Smooth muscle cell (in vitro differentiated cells): ENCODE results near the gene ARHGEF37. TPM values are rescaled to one million over a fixed set of nuclear protein-coding genes. Genes with fewer than 3 reads are reported as not detected.
"Not testable (repeated sequence)": the region's sequence is repeated elsewhere in the genome, so short reads cannot be mapped to it uniquely, and the experiment has no call there.

Source experiments
- DNase-seq: peaks from one replicate; lab custom pipeline; 2025; ENCODE audit not compliant: unreplicated experiment; lab: John Stamatoyannopoulos, UW
- H2AFZ ChIP-seq: fragments of 200-600 bp; sonication (generic); 2 replicates; pipeline ENCODE4 v1.6.0; 2016; ENCODE audit warnings: antibody characterized with exemption, low read depth, mild to moderate bottlenecking
- H3F3A ChIP-seq: fragments of 200-600 bp; sonication (generic); 2 replicates; pipeline ENCODE4 v1.6.0; 2017; ENCODE audit warnings: antibody characterized with exemption, low read depth
- H3K27ac ChIP-seq: fragments of 200-600 bp; sonication (generic); 2 replicates; pipeline ENCODE4 v1.5.1; 2016; ENCODE audit warnings: low read depth, mild to moderate bottlenecking
- H3K27me3 ChIP-seq: fragments of 200-600 bp; sonication (generic); 2 replicates; pipeline ENCODE4 v1.6.1; 2016; ENCODE audit warnings: low read depth, mild to moderate bottlenecking
- H3K36me3 ChIP-seq: fragments of 200-600 bp; sonication (generic); 2 replicates; pipeline ENCODE4 v1.5.1; 2016; ENCODE audit warnings: low read depth
- H3K4me1 ChIP-seq: fragments of 200-600 bp; sonication (generic); 2 replicates; pipeline ENCODE4 v1.5.1; 2016; ENCODE audit warnings: low read depth
- H3K4me2 ChIP-seq: fragments of 200-600 bp; sonication (generic); 2 replicates; pipeline ENCODE4 v1.6.0; 2016; ENCODE audit warnings: mild to moderate bottlenecking
- H3K4me3 ChIP-seq: fragments of 200-600 bp; sonication (generic); 2 replicates; pipeline ENCODE4 v1.5.1; 2016; ENCODE audit warnings: mild to moderate bottlenecking
- H3K79me2 ChIP-seq: fragments of 200-600 bp; sonication (generic); 2 replicates; pipeline ENCODE4 v1.6.0; 2016; ENCODE audit warnings: low read depth, mild to moderate bottlenecking
- H3K9ac ChIP-seq: fragments of 200-600 bp; sonication (generic); 2 replicates; pipeline ENCODE4 v1.6.0; 2016; ENCODE audit warnings: low read depth
- H3K9me3 ChIP-seq: fragments of 200-600 bp; sonication (generic); replicated peaks from 2 replicates; pipeline ENCODE4 v1.5.1; 2016; ENCODE audit warnings: low read depth
- H4K20me1 ChIP-seq: fragments of 200-600 bp; sonication (generic); 2 replicates; pipeline ENCODE4 v1.6.0; 2016; ENCODE audit warnings: low read depth
- CTCF ChIP-seq: fragments of 200-600 bp; sonication (generic); IDR thresholded peaks from 2 replicates; pipeline ENCODE4 v1.5.1; 2017; ENCODE audit warnings: borderline replicate concordance, mild to moderate bottlenecking, antibody characterized with exemption; ENCODE audit not compliant: insufficient read depth, poor library complexity, severe bottlenecking
- WGBS: methylation state at CpG from one replicate; pipeline ENCODE4 v1.1.7; 2016; ENCODE audit warnings: low lambda C conversion rate; 5-methylcytosine and 5-hydroxymethylcytosine counted together
- polyA plus RNA-seq: library from polyadenylated mRNA; unstranded; fragments of >200 nt; fragmentation: Nextera tagmentation; extraction: Ambion mirVana; gene quantifications from 2 replicates; pipeline ENCODE4 v1.2.1, GENCODE V29; 2016
- total RNA-seq: library from RNA; depleted of rRNA; stranded (reverse); fragments of >200 nt; gene quantifications from 2 replicates; pipeline ENCODE4 v1.2.3, GENCODE V29; 2014

ARHGEF37 gene
- total and polyA plus RNA-seq, 2 experiments from 2014 or later, result 0.70 to 1.4 TPM

- no peak for TF ChIP-seq CTCF
- Histone ChIP-seq H3K36me3 (no peaks in the 10 kb centered on the region), H3K9me3 (no peaks in the 10 kb centered on the region), H3K4me1 (no peaks in the 10 kb centered on the region), H3K4me2 (no peak overlapping the region), H3F3A (no peaks in the 10 kb centered on the region), H3K4me3 (no peak overlapping the region), H3K27ac (no peak overlapping the region), H3K27me3 (peaks cover 17% of the 10 kb centered on the region), H3K9ac (no peak overlapping the region), H3K79me2 (no peaks in the 10 kb centered on the region), H4K20me1 (no peaks in the 10 kb centered on the region), H2AFZ (no peak overlapping the region)
- DNase-seq, result no peak
- 83% methylated on average over 5 of the region's 5 CpGs for WGBS
These were observed 13.1 kb downstream of the ARHGEF37 start for GRCh38 chr5:149594206-149594895.

GRCh38 chr5:149595105-149595504, 13.8 kb downstream of the ARHGEF37 start:
- WGBS, result 75% methylated on average over 3 of the region's 3 CpGs
- not testable (repeated sequence) for H3F3A ChIP-seq, DNase-seq, H2AFZ ChIP-seq, H3K4me3 ChIP-seq, H3K9me3 ChIP-seq, H3K36me3 ChIP-seq, H3K79me2 ChIP-seq, H4K20me1 ChIP-seq, H3K4me2 ChIP-seq, H3K9ac ChIP-seq, H3K27ac ChIP-seq, H3K4me1 ChIP-seq
- peaks cover 17% of the 10 kb centered on the region for H3K27me3 ChIP-seq

- Histone ChIP-seq H2AFZ (no peak overlapping the region), H3K9me3 (no peaks in the 10 kb centered on the region), H3K79me2 (no peaks in the 10 kb centered on the region), H3F3A (no peaks in the 10 kb centered on the region), H3K36me3 (no peaks in the 10 kb centered on the region), H3K4me1 (no peaks in the 10 kb centered on the region), H3K9ac (no peak overlapping the region), H4K20me1 (no peaks in the 10 kb centered on the region), H3K4me3 (no peak overlapping the region), H3K27ac (no peak overlapping the region), H3K27me3 (peaks cover 8% of the 10 kb centered on the region), H3K4me2 (no peak overlapping the region)
- WGBS, result 82% methylated on average over 2 of the region's 2 CpGs
- DNase-seq, result no peak
- no peak for TF ChIP-seq CTCF
These were observed 15.4 kb downstream of the ARHGEF37 start for GRCh38 chr5:149596712-149597111.

- DNase-seq, result no peak
- H3K4me1 ChIP-seq, result no peaks in the 10 kb centered on the region
- no peaks in the 10 kb centered on the region for H3K36me3 ChIP-seq
- H3K79me2 ChIP-seq, result no peaks in the 10 kb centered on the region
- H3K27me3 ChIP-seq, result no peaks in the 10 kb centered on the region
- no peak overlapping the region for H3K4me2 ChIP-seq
- H3K9ac ChIP-seq, result no peak overlapping the region
- no peak overlapping the region for H2AFZ ChIP-seq
- no peak overlapping the region for H3K4me3 ChIP-seq
- H3K27ac ChIP-seq, result no peak overlapping the region
- WGBS, result 91% methylated on average over 7 of the region's 7 CpGs
- H4K20me1 ChIP-seq, result no peaks in the 10 kb centered on the region
- no peak for TF ChIP-seq CTCF
- no peaks in the 10 kb centered on the region for H3K9me3 ChIP-seq
- H3F3A ChIP-seq, result no peaks in the 10 kb centered on the region
These were observed 16.3 kb downstream of the ARHGEF37 start for GRCh38 chr5:149597618-149598017.

- H3K9ac ChIP-seq, H3K27me3 ChIP-seq, H3K4me1 ChIP-seq, H3K4me3 ChIP-seq, H2AFZ ChIP-seq, H4K20me1 ChIP-seq, H3F3A ChIP-seq, H3K79me2 ChIP-seq, H3K9me3 ChIP-seq, H3K27ac ChIP-seq, H3K36me3 ChIP-seq, H3K4me2 ChIP-seq, DNase-seq: not testable (repeated sequence)
- 98% methylated on average over 2 of the region's 2 CpGs for WGBS
These were observed 16.9 kb downstream of the ARHGEF37 start for GRCh38 chr5:149598234-149598633.
